D721Med (cell line): ENCODE results near the gene AFF2.

Experiments used
- DNase-seq: peaks from one replicate; pipeline ENCODE4 v3.0.0; 2011; ENCODE audit warnings: low spot score; ENCODE audit not compliant: insufficient read length
- FAIRE-seq: peaks from 2 replicates; lab custom pipeline; 2011; peaks lifted over from hg19 to GRCh38; lab: Jason Lieb, UNC
- CTCF ChIP-seq: IDR thresholded peaks from 2 replicates; pipeline ENCODE4 v1.5.1; 2012; ENCODE audit warnings: mild to moderate bottlenecking, control low read depth; ENCODE audit not compliant: insufficient read depth; ENCODE audit errors: missing control alignments

The AFF2 gene

GRCh38 chrX:148500423-148501385 is at the start of gene AFF2:
AFF2 (plus strand) TSS chrX:148500617; CDS start chrX:148501098, 481 bp downstream.
- FAIRE-seq (no peak), DNase-seq (no peak)
- TF ChIP-seq CTCF, result no peak

- TF ChIP-seq CTCF, result no peak
- DNase-seq (no peak), FAIRE-seq (no peak)
These were observed 43.1 kb upstream of the AFF2 start for GRCh38 chrX:148457279-148457678.

GRCh38 chrX:148459343-148459742 is 41.1 kb upstream of the AFF2 start:
- no peak for TF ChIP-seq CTCF
- FAIRE-seq, result no peak
- DNase-seq, result no peak

GRCh38 chrX:148466292-148466691 is 34.1 kb upstream of the AFF2 start:
- DNase-seq, result no peak
- no peak for TF ChIP-seq CTCF
- FAIRE-seq, result no peak

- TF ChIP-seq CTCF, result no peak
- no peak for FAIRE-seq
These were observed 30.1 kb upstream of the AFF2 start for GRCh38 chrX:148470324-148470723.

GRCh38 chrX:148474030-148474429 is 26.4 kb upstream of the AFF2 start:
- FAIRE-seq, result no peak
- TF ChIP-seq CTCF, result no peak
- no peak for DNase-seq

More at GRCh38 chrX:148470324-148470723, 30.1 kb upstream of the AFF2 start:
- DNase-seq, result no peak

- TF ChIP-seq CTCF, result no peak
- DNase-seq (no peak), FAIRE-seq (no peak)
These were observed 8.4 kb upstream of the AFF2 start for GRCh38 chrX:148492057-148492456.
